Breast epithelium (tissue), 4 donors: Measurements from ENCODE around the gene SLC23A2. TPM values are rescaled to one million over a fixed set of nuclear protein-coding genes. Genes with fewer than 3 reads are reported as not detected.

Source experiments
- DNase-seq, 2 donors: peaks; one replicate each; pipeline ENCODE4 v3.0.0-alpha.2; 2019; ENCODE audit warnings: low spot score in 2 of 2
- H3K27ac ChIP-seq, 2 donors: fragments of 200-600 bp; sonication (generic) in 1 of 2; one replicate each; pipeline ENCODE4 v1.5.1; 2016 to 2019; ENCODE audit warnings: mild to moderate bottlenecking in 1 of 2
- H3K27me3 ChIP-seq, 2 donors: fragments of 200-600 bp; sonication (generic) in 1 of 2; one replicate each; pipeline versions ENCODE4 v1.5.1 to v1.6.0; 2017 to 2019; ENCODE audit warnings: control low read depth in 1 of 2, mild to moderate bottlenecking in 1 of 2
- H3K36me3 ChIP-seq: fragments of 200-600 bp; one replicate; pipeline ENCODE4 v1.5.1; 2019
- H3K4me1 ChIP-seq, 2 donors: fragments of 200-600 bp; sonication (generic); one replicate each; pipeline ENCODE4 v1.5.1; 2016 to 2019; ENCODE audit warnings: control low read depth in 1 of 2
- H3K4me3 ChIP-seq, 3 donors: fragments of 200-600 bp; sonication (generic); 1 replicate in 2 of 3; 2 replicates in 1 of 3; pipeline ENCODE4 v1.5.1; 2016 to 2019; ENCODE audit warnings: mild to moderate bottlenecking in 3 of 3, moderate library complexity in 2 of 3
- H3K9me3 ChIP-seq, 2 donors: fragments of 200-600 bp; sonication (generic) in 1 of 2; one replicate each; pipeline ENCODE4 v1.5.1; 2016 to 2019; ENCODE audit warnings: control low read depth in 1 of 2
- CTCF ChIP-seq, 3 donors: fragments of 450-650 bp; IDR thresholded peaks; one replicate each; pipeline ENCODE4 v1.5.1; 2016 to 2017; ENCODE audit warnings: antibody characterized with exemption in 3 of 3, mild to moderate bottlenecking in 3 of 3, moderate library complexity in 3 of 3
- POLR2A ChIP-seq: fragments of 450-650 bp; IDR thresholded peaks from one replicate; pipeline ENCODE4 v1.6.1; 2016; ENCODE audit warnings: antibody characterized with exemption, mild to moderate bottlenecking, moderate library complexity
- POLR2AphosphoS5 ChIP-seq, 3 donors: sonication (generic); formaldehyde crosslinking; IDR thresholded peaks; one replicate each; pipeline ENCODE4 v1.6.1; 2017; ENCODE audit warnings: antibody characterized with exemption in 3 of 3
- intact Hi-C: fragments of 100-400 bp; cut with DNase I; formaldehyde crosslinking; loops from one replicate; pipeline ENCODE4 v1.15.1; 2023; ENCODE audit warnings: low total_unique reads
- total RNA-seq, 3 donors: library from RNA; depleted of rRNA; stranded (reverse); fragments of >200 nt; gene quantifications; one replicate each; pipeline ENCODE4 v1.1.0, GENCODE V29; 2016

The SLC23A2 gene
- total RNA-seq, 3 donors from 2014 or later = 14.6 to 18.6 (median 15.4) TPM

- H3K27ac ChIP-seq = no peak overlapping the region
- peak overlapping the region in 1 of 3 donors; percentile 69 for H3K4me3 ChIP-seq
These were observed 179.7 kb downstream of the SLC23A2 start for GRCh38 chr20:4821590-4821989.

GRCh38 chr20:4820806-4821518, 180.3 kb downstream of the SLC23A2 start:
- TF ChIP-seq POLR2AphosphoS5 (IDR thresholded peaks at IDR 0.05) (no peak), POLR2A (no peak), CTCF (IDR thresholded peaks at IDR 0.05) (no peak)
- H3K4me1 ChIP-seq = peaks cover 5 to 8% of the 10 kb centered on the region in 2 donors
- H3K27ac ChIP-seq = peak overlapping the region in 1 of 2 donors; percentile 25
- DNase-seq = no peak
- no peaks in the 10 kb centered on the region for H3K36me3 ChIP-seq
- intact Hi-C loops = no loop called here
- no peaks in the 10 kb centered on the region for H3K9me3 ChIP-seq
- H3K27me3 ChIP-seq = peaks cover 0 to 3% of the 10 kb centered on the region in 2 donors
- H3K4me3 ChIP-seq = peak overlapping the region in 1 of 3 donors; percentile 3

More at GRCh38 chr20:4821590-4821989, 179.7 kb downstream of the SLC23A2 start:
- intact Hi-C loops = no loop called here
- H3K27me3 ChIP-seq = peaks cover 0 to 3% of the 10 kb centered on the region in 2 donors
- H3K4me1 ChIP-seq = peaks cover 5 to 8% of the 10 kb centered on the region in 2 donors
- no peak for TF ChIP-seq CTCF (IDR thresholded peaks at IDR 0.05)
- no peak for TF ChIP-seq POLR2A
- TF ChIP-seq POLR2AphosphoS5 (IDR thresholded peaks at IDR 0.05) = no peak
- H3K9me3 ChIP-seq = no peaks in the 10 kb centered on the region
- no peak for DNase-seq
- H3K36me3 ChIP-seq = no peaks in the 10 kb centered on the region

- intact Hi-C loops = no loop called here
- no peak for DNase-seq
These were observed 181.4 kb downstream of the SLC23A2 start for GRCh38 chr20:4819901-4820300.

GRCh38 chr20:4817230-4817671, 184.1 kb downstream of the SLC23A2 start:
- no peaks in the 10 kb centered on the region for H3K9me3 ChIP-seq
- peaks cover 0 to 5% of the 10 kb centered on the region in 2 donors for H3K4me1 ChIP-seq
- no peaks in the 10 kb centered on the region for H3K27me3 ChIP-seq
- DNase-seq = no peak
- H3K4me3 ChIP-seq = no peak overlapping the region
- H3K36me3 ChIP-seq = no peaks in the 10 kb centered on the region
- TF ChIP-seq POLR2A = no peak
- no peak for TF ChIP-seq POLR2AphosphoS5 (IDR thresholded peaks at IDR 0.05)
- no peak for TF ChIP-seq CTCF (IDR thresholded peaks at IDR 0.05)
- no peak overlapping the region for H3K27ac ChIP-seq
- intact Hi-C loops = no loop called here

More at GRCh38 chr20:4819901-4820300, 181.4 kb downstream of the SLC23A2 start:
- Histone ChIP-seq H3K36me3 (no peaks in the 10 kb centered on the region), H3K4me3 (no peak overlapping the region), H3K4me1 (peaks cover 5 to 8% of the 10 kb centered on the region in 2 donors), H3K9me3 (no peaks in the 10 kb centered on the region), H3K27ac (no peak overlapping the region), H3K27me3 (peaks cover 0 to 3% of the 10 kb centered on the region in 2 donors)
- TF ChIP-seq POLR2AphosphoS5 (IDR thresholded peaks at IDR 0.05) (no peak), POLR2A (no peak), CTCF (IDR thresholded peaks at IDR 0.05) (no peak)

- Histone ChIP-seq H3K9me3 (no peaks in the 10 kb centered on the region), H3K27ac (peak overlapping the region in 1 of 2 donors; percentile 75), H3K4me3 (no peak overlapping the region), H3K27me3 (no peaks in the 10 kb centered on the region), H3K36me3 (no peaks in the 10 kb centered on the region), H3K4me1 (peaks cover 0 to 2% of the 10 kb centered on the region in 2 donors)
- intact Hi-C loops = no loop called here
- TF ChIP-seq POLR2A (no peak), CTCF (IDR thresholded peaks at IDR 0.05) (no peak), POLR2AphosphoS5 (IDR thresholded peaks at IDR 0.05) (no peak)
- no peak for DNase-seq
These were observed 185.7 kb downstream of the SLC23A2 start for GRCh38 chr20:4815628-4816027.
